ENCODE results near the gene P3H2. TPM values are rescaled to one million over a fixed set of nuclear protein-coding genes. Genes with fewer than 3 reads are reported as not detected.
A peak's percentile ranks its signal among the peaks of the same experiment; 100 is the strongest.
"Not testable (repeated sequence)": the region's sequence is repeated elsewhere in the genome, so short reads cannot be mapped to it uniquely, and the experiment has no call there.

The P3H2 gene
- total RNA-seq, 1 experiment from 2014 or later = 30.3 TPM

- no peak for DNase-seq (ENCODE audit: low spot score)
These were observed 137.1 kb downstream of the P3H2 start for GRCh38 chr3:189983612-189984011.

GRCh38 chr3:189982321-189982945 is 138.3 kb downstream of the P3H2 start:
- DNase-seq (ENCODE audit: low spot score) = no peak

- peak; percentile 88 for DNase-seq (ENCODE audit: low spot score)
These were observed 139.0 kb downstream of the P3H2 start for GRCh38 chr3:189981668-189982067.

- DNase-seq (ENCODE audit: low spot score) = peak; percentile 4
These were observed 141.9 kb downstream of the P3H2 start for GRCh38 chr3:189978753-189979152.

- no peak for DNase-seq (ENCODE audit: low spot score)
These were observed 143.5 kb downstream of the P3H2 start for GRCh38 chr3:189977174-189977573.

- DNase-seq (ENCODE audit: low spot score) = no peak
These were observed 145.2 kb downstream of the P3H2 start for GRCh38 chr3:189975391-189975990.

- DNase-seq (ENCODE audit: low spot score) = no peak
These were observed 146.3 kb downstream of the P3H2 start for GRCh38 chr3:189974359-189974758.

- DNase-seq (ENCODE audit: low spot score) = peak; percentile 68
These were observed 153.3 kb downstream of the P3H2 start for GRCh38 chr3:189967254-189967865.

- DNase-seq (ENCODE audit: low spot score) = no peak
These were observed 153.9 kb downstream of the P3H2 start for GRCh38 chr3:189966843-189967242.

GRCh38 chr3:189964623-189965332 is 155.9 kb downstream of the P3H2 start:
- no peak for DNase-seq (ENCODE audit: low spot score)

GRCh38 chr3:189962466-189962865 is 158.2 kb downstream of the P3H2 start:
- DNase-seq (ENCODE audit: low spot score) = no peak

GRCh38 chr3:189961522-189962161 is 159.1 kb downstream of the P3H2 start:
- peak; percentile 82 for DNase-seq (ENCODE audit: low spot score)

GRCh38 chr3:189961086-189961485 is 159.6 kb downstream of the P3H2 start:
- not testable (repeated sequence) for DNase-seq (ENCODE audit: low spot score)

- no peak for DNase-seq (ENCODE audit: low spot score)
These were observed 165.7 kb downstream of the P3H2 start for GRCh38 chr3:189954733-189955665.

GRCh38 chr3:189953551-189953950 is 167.1 kb downstream of the P3H2 start:
- no peak for DNase-seq (ENCODE audit: low spot score)

GRCh38 chr3:189952272-189952671 is 168.4 kb downstream of the P3H2 start:
- no peak for DNase-seq (ENCODE audit: low spot score)

- DNase-seq (ENCODE audit: low spot score) = no peak
These were observed 170.4 kb downstream of the P3H2 start for GRCh38 chr3:189950258-189950657.

GRCh38 chr3:189949580-189949979 is 171.1 kb downstream of the P3H2 start:
- no peak for DNase-seq (ENCODE audit: low spot score)

GRCh38 chr3:189948724-189949045 is 172.0 kb downstream of the P3H2 start:
- DNase-seq (ENCODE audit: low spot score) = no peak

- DNase-seq (ENCODE audit: low spot score) = peak; percentile 46
These were observed 172.6 kb downstream of the P3H2 start for GRCh38 chr3:189947948-189948723.
